Dermis blood vessel endothelial cell (primary cell): Measurements from ENCODE around the gene HIF3A. TPM values are rescaled to one million over a fixed set of nuclear protein-coding genes. Genes with fewer than 3 reads are reported as not detected.

ENCODE experiments used
- DNase-seq: peaks from one replicate; pipeline ENCODE4 v3.0.0; 2010
- total RNA-seq: library from RNA; depleted of rRNA; stranded (reverse); fragments of >200 nt; gene quantifications from 2 replicates; pipeline ENCODE4 v1.2.3, GENCODE V29; 2014

Gene HIF3A
- total RNA-seq, 1 donor from 2014 or later, result 23.1 TPM

DNA sequence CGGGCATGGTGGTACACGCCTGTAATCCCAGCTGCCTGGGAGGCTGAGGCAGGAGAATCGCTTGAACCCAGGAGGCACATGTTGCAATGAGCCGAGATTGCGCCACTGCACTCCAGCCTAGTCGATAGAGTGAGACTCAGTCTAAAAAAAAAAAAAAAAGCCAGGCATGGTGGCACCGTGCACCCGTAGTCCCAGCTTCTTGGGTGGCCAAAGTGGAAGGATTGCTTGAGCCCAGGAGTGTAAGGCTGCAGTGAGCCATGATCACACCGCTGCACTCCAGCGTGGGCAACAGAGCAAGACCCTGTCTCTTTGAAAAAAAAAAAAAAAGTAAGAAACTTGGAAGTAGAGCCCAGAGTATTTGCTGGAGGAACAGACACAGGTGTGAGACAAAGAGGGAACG is 88.8 kb downstream of the HIF3A start:
- DNase-seq, result no peak

GRCh38 chr19:46386151-46386550 is 89.3 kb downstream of the HIF3A start:
- DNase-seq, result no peak

DNA sequence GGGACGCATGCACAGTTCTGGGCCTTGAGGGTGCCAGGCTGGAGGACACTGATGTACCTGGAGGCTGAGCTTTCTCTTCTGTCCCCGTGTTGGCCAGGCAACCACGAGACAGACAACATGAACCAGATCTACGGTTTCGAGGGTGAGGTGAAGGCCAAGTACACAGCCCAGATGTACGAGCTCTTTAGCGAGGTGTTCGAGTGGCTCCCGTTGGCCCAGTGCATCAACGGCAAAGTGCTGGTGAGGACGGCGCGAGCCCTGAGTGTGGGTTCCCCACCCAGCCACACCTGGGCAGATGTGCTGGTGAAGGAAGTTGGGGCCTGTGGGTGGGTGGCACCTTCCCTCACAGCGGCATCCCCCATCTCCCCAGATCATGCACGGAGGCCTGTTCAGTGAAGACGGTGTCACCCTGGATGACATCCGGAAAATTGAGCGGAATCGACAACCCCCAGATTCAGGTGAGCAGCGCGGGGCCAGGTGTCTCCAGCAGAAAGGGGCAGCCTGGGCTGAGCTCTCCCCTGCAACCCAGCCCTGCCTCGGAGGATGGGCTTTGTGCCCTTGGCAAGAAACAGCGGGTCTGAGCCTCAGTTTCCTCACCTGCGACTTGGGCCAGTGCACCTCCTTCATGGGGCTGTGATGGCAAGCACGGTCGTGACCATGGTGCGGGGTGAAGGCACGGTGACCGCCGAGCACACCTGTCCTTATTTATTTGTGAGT is 90.3 kb downstream of the HIF3A start:
- no peak for DNase-seq

DNA sequence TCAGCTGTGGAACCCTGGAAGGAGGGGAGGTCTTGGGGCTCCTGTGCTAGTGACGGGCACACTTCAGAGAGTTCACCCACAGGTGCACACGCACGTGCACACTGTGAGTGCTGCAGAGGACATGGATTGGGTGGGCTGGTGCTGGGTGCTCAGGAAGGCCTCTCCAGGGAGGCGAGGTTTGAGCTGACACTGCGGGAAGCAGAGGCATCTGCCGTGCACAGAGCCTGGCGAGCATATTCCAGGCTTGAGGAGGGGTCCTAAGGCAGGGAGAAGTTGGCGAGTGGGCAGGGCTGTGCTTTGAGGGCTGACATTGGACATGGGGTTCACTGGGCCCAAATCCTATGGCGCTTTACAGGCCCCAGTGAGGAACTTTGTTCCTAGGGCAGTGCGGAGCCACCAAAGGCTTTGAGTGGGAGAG is 90.9 kb downstream of the HIF3A start:
- DNase-seq, result no peak

- no peak for DNase-seq
These were observed 91.7 kb downstream of the HIF3A start for GRCh38 chr19:46388311-46389095.

- no peak for DNase-seq
These were observed 93.4 kb downstream of the HIF3A start for GRCh38 chr19:46390121-46390858.

GRCh38 chr19:46390866-46391265 is 94.0 kb downstream of the HIF3A start:
- DNase-seq, result no peak

DNA sequence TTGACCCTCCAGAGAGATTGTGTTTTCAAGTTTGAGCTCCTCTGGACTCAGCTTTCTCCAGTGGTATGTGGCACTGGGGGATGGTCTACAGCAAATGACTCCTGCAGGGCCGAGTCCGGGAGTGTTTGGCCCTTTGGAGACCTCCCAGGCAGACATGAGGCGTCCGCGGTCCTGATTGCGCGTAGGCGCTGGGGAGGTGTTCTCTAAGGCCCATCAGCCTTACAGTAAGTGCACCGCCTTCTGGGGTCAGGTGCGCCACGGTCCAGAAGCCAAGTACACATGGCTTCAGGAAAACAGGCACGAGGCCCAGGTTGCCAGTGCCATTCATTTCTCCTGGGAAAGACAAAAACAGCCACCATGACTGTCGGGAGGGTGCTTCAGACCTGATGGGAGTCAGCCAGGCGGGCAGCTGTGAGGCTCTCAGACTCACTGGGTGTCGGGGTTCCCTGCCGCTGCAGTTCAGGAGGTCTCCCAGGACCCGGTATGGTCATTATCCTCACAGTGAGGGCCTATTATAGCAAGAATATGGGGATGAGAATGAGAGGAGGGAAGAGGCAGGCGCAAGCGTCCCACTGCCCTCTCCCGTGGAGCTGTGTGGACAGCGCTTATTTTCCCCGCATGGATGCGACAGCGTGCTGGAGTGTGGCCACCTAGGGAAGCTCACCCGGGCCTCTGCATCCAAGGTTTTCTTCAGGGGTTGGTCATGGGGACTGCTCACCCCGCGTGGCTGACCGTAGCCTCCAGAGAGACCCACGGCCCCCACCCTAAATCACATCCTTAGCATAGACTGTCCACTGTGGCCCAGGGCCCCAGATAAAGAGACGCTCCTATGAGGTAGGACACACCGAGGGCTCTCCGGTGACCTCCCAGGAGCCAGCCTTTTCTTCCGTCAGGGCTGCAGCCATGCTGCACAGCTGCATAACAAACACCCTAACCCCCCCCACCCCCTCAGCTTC is 94.7 kb downstream of the HIF3A start:
- DNase-seq, result no peak

DNA sequence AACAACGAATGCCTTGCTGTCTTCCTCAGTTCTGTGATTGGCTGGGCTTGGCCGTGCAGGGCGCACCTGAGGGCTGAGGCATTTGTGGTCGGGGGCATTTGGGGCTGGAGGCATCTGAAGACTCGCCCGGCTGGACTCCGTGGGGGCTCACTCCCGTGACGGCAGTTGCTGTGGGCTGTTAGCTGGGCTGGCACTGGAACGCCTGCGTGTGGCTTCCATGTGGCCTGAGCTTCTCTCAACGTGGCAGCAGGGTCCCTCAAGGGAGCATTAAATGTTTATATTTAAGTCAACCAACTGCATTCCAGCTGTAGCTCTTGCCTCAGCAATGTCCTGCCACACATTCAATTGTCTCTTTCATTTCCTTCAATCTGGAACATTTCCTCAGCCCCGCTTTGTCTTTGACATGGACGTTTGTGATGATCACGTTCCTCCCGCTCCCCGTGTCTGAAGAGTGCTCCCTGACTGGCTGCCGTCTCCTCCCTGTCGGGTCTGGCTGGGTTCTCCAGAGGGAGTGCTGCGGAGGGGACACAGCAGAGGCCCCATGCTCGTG is 95.5 kb downstream of the HIF3A start:
- DNase-seq, result peak; percentile 62

DNA sequence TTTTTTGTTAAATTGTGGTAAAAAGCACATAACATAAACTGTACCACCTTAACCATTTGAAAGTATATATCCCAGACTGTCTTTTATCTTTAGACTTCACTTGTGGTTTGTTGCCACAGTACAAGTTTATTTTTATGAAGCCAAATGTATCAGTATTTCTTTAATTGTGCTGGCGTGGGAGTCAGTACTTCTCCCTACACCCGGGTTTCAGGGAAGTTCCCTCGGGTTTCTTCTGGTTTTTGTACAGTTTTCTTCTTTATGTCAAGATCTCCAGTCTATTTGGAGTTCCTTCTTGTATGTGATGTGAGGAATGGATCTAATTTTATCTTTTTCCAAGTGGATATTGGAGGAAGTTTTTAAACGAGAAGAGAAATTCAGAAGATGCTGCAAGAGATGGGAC is 96.0 kb downstream of the HIF3A start:
- no peak for DNase-seq

Other genes starting within 250 kb of the HIF3A start
- gene IGFL3, start 172.4 kb upstream of the HIF3A start, total RNA-seq, result not detected in 2 replicates
- gene IGFL2, start 148.8 kb upstream of the HIF3A start, total RNA-seq, result not detected in 2 replicates
- not detected in 2 replicates for gene IGFL1, start 67.3 kb upstream of the HIF3A start, total RNA-seq
- gene PPP5C, start 50.0 kb downstream of the HIF3A start, total RNA-seq, result 88.8 and 113 TPM in 2 replicates
- gene CCDC8, start 116.5 kb downstream of the HIF3A start, total RNA-seq, result 0.56 and 0.68 TPM in 2 replicates
- not detected in 2 replicates for gene PNMA8C, start 131.9 kb downstream of the HIF3A start, total RNA-seq
- under 0.01 and 0.98 TPM in 2 replicates for gene PNMA8A, start 174.5 kb downstream of the HIF3A start, total RNA-seq
- under 0.01 and 0.17 TPM in 2 replicates for gene PNMA8B, start 198.8 kb downstream of the HIF3A start, total RNA-seq